NCI-H1417 (cell line): ENCODE results near the gene ZDHHC14.
"Not testable (repeated sequence)": the region's sequence is repeated elsewhere in the genome, so short reads cannot be mapped to it uniquely, and the experiment has no call there.

ENCODE experiments used
- DNase-seq, 3 experiments: peaks; one replicate each; lab custom pipeline; 2025; lab: John Stamatoyannopoulos, UW

ZDHHC14 gene

DNA sequence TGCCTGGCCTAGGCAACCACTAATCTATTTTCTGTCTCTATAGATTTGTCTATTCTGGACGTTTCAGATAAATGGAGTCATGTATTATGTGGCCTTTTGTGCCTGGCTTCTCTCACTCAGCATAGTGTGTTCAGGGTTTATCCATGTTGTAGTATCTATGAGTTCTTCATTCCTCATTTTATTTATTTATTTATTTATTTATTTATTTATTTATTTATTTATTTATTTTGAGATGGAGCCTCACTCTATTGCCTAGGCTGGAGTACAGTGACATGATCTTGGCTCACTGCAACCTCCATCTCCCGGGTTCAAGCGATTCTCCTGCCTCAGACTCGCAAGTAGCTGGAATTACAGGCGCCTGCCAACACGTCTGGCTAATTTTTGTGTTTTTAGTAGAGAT is 86.3 kb downstream of the ZDHHC14 start:
- DNase-seq = not testable (repeated sequence)

DNA sequence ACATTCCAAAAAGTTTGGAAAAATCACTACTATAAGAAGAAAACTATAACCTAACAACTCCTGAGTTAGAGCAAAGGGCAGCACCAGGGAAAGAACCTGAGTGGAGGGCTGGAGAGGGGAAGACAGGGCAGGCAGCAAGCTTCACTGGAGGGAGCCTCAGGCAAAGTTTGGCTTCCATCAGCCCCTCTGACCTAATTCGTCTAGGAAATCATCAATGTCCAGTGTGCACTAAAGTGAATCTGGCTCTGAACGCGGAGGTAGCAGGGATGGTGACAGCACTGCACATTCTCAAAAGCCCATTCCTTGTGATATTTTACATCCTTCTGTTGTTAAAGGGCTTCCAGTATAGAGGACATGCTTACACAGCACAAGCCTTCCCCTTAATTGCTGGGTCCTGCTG is 87.1 kb downstream of the ZDHHC14 start:
- no peak for DNase-seq

DNA sequence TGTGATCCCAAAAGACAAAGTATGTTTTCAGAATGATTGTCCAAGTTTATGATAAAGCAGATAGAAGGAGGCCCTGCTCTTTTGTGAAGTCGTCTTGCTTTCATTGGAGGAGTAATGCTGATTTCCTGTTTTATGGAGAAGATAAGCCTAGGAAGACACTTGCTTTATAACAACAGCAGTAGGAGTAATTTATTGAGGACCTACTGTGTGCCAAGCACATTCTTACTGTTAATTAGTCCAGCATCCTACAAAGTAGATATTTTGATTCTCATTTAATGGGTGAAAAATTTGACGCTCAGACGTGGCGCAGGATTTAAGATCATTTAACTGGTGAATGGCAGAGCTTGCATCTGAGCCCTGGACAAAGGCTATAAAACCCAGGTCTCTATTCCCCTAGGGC is 87.6 kb downstream of the ZDHHC14 start:
- DNase-seq = no peak

DNA sequence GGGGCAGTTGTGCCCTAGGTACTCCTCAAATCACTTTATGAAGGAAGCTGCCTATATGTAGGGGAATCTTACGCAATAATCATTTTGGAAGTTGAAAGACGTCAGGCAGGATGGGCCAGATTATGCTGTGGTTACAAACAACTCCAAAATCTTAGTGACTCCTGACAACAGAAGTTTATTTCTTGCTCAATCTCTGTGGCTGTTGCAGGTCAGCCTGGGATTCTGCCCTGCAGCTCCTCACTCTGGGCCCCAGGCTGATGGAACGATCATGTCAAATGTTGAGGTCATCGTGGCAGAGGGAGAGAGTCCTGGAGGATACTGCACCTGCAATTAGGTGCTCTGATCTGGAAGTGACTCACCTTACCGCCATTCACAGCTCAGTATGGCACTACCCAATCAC is 88.4 kb downstream of the ZDHHC14 start:
- DNase-seq = no peak

DNA sequence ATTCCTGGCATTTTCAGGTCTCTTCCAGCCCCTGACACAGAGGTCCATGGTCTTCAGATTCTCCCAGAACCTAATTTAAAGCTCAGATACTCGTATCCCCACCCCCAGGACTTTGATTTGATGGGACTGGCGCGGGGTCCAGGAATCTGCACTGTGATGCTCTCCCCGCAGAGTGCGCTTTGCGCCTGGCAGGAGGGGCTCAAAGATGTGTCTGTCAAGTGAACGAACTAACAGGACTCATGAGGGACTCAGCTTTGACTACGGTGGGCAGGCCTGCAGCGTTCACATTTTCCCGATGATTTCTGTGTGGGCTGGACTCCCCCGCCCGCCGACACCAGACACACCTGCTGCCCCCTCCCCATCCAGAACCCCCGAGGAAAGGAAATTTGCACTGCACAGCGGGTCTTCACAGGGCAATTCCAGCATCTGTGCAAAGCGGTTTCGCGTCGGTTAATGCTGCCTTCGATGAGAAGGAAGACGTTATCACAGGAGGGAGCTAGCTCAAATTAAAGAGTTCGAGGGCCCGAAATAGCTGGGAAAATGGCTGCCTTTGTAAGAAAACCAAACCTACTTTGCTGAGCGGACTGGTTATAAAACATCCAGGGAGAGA is 90.2 kb downstream of the ZDHHC14 start:
- no peak for DNase-seq

DNA sequence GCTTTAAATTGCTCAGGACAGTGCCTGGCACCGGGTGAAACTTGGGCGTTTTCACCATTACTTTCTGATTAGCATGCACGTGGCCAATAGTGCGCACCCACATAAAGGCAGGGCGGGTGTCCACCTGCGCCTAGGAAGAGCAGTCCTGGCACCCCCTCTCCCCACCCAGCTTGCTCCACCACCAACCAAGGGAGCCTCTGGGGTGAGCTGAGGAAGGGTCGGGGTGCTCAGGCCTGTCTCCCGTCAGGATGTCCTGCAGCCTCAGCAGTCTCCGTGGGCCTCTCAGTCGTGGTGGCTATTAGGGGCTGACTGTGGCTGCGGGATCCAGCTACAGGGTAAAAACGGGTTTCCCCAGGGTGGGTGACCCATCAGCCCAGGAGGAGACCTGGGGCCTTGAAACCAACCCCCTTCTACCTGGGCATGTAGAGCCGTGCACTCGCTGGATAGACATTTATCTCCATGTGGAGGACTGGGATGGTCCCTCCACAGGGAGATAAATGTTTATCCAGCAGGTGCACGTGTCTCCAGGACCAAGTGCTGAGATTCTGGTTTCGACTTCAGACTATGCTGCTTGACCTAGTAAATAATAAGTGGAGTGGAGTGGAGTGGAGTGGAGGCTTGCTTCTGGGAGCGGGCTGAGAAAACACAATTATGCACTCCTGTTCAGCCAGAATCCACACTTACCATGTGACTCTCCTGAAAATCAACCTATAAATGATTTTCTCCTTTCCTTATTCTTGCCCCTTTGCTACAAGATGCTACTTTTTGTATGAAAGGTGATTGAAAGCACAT is 91.1 kb downstream of the ZDHHC14 start:
- peak; percentile 25 to 90 (median 70) for DNase-seq

DNA sequence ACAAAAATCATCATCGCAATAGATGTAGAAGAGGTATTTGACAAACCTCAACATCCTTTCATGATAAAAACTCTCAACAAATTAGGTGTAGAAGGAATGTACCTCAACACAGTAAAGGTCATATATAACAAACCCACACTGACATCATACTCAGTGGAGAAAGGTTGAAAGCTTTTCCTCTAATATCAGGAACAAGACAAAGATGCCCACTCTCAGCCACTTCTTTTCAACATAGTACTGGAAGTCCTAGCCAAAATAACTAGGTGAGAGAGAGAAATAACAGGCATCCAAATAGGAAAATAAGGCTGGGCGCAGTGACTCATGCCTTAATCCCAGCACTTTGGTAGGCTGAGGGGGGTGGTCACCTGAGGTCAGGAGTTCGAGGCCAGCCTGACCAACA is 95.8 kb downstream of the ZDHHC14 start:
- no peak for DNase-seq

DNA sequence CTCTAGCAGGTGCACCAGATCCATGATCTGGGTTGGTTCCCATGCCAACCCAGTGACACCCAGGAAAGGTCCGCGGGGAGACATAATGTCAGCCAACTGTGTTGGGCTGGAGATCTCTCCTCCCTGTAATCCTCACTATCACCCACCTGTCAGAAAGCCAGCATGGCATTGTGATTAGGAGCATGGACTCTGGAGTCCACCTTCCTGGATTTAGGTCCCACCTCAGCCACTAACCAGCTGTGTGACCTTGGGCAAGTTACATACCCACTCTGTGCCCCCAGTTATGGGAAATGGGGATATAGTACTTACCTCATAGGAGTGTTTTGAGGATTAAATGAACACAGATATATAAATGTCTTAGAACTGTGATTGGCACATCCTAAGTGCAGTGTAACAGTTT is 97.9 kb downstream of the ZDHHC14 start:
- peak in 1 of 3 experiments; percentile 13 for DNase-seq

DNA sequence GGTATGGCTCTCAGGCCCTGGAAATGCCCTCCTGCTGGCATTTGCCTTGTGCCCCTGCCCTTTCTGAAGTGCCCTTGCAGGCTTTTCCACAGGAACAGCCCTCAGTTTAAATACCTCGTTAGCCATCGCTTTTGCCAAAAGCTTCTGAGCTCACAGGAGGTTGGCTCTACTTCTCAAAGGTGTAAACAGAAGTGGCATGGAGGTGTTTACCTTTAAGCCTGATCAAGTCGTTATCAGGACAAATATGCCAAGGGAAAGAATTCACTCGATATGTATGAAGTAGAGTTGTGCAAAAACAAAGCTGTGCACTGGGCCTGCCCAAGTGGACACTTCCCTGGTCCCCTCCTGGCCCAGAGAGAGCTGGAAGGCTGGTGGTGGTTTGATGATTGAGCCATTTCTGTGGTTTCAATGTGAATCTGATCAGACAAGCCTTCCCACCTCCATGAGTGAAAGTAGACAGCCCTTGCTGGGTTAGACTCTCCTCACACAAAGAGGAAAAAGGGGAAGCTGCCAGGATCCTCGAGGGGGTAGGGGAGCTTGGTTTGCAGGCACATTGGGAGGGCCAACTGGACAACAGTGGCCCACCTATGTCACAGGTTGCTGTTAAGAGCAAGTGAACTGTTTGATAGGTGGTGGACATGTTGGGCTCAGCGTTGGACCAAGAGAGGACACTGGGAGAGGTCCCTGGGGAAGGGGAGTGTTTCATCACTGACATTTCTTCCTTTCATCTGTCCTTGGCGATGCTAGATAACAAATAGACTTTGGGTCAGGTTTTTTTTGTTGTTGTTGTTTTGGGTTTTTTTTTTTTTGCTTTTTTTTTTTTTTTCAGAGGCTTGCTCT is 98.7 kb downstream of the ZDHHC14 start:
- DNase-seq = peak in 1 of 3 experiments; percentile 17

DNA sequence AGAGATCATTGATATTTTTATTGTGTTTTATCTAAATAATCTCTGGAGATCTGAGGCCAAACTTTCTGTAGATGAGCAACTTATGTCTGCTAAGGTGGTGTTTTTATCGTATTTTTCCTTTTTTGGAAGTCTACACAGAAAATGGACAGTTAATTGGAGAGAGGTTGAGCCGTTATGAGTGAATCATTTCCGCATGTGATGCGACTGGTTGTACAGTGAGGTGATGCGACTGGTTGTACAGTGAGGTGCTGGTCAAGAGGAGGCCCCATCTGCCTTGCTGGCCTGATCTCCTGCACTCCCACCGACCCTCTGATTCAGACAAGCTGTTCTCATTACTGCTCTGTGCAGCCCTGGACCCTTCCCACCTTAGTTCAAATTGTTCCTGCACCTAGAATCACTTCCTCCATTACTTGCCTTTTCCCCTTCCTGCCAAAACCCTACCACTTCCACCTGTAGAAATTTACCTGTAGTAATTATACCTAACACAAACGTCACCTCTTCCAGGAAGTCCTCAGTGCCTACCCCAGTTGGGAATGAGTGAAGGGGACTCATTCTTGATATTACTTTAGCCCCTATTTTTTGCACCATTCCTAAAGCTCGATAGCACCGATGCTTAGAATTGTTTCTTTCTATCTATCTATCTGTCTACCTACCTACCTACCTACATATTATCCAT is 100.3 kb downstream of the ZDHHC14 start:
- DNase-seq = no peak

DNA sequence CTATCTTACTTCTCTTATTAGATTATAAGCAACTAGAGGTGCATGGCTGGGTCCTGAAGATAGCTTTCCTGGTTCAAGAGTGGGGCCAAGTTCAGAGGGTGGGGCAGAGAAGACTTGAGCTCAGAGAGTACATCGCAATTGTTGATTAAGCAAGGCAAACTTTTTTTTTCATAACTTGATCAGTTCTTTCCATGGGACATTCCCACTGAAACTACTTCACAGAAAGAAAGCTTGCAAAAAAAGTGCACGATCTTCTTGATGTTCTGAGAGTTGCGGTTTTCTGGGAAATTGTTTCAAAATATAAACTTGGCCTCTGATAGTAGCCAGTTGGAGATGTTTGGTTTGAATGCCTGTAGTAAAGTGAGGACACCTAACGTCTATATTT is 100.9 kb downstream of the ZDHHC14 start:
- no peak for DNase-seq

DNA sequence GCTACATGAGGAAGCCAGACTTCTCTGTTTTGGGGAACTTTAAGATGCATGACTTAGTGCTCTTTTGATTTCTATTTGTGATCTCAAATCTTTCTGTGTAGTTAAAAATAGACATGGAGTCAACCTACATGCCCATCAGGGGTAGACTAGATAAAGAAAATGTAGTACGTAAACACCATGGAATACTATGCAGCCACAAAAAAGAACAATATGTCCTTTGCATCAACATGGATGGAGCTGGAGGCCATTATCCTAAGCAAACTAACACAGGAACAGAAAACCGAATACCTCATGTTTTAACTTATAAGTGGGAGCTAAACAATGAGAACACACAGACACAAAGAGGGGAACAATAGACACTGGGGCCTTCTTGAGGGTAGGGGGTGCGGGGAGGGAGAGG is 102.8 kb downstream of the ZDHHC14 start:
- DNase-seq = no peak

DNA sequence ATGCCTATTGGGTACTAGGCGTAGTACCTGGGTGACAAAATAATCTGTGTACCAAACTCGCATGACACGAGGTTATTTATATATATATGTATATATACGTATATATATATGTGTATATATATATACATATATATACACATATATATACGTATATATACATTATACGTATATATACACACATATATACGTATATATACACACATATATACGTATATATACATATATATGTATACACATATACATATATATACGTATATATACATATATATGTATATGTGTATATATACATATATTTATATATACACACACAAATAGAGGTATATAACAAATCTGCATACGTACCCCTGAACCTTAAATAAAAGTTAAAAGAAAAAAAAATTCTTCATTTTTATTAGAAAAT is 103.2 kb downstream of the ZDHHC14 start:
- no peak for DNase-seq

DNA sequence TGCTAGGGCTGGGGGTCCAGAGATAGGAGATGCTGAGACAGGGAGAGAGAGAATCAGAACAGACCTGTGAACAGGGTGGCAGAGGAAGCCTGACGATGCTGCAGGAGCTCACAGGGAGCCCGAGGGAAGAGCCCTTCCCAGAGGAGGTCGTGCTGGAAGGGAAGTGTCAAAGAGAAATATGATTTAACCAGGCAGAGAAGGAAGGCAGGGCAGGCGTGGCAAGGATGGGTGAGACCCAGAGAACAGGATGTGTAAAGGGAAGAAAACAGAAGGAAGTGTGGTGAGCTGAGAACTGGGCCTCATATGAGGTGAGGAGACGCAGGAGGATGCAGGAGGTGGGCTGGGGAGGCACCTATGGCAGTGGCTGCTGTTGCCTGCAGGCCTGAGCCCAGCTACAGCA is 105.6 kb downstream of the ZDHHC14 start:
- DNase-seq = no peak

DNA sequence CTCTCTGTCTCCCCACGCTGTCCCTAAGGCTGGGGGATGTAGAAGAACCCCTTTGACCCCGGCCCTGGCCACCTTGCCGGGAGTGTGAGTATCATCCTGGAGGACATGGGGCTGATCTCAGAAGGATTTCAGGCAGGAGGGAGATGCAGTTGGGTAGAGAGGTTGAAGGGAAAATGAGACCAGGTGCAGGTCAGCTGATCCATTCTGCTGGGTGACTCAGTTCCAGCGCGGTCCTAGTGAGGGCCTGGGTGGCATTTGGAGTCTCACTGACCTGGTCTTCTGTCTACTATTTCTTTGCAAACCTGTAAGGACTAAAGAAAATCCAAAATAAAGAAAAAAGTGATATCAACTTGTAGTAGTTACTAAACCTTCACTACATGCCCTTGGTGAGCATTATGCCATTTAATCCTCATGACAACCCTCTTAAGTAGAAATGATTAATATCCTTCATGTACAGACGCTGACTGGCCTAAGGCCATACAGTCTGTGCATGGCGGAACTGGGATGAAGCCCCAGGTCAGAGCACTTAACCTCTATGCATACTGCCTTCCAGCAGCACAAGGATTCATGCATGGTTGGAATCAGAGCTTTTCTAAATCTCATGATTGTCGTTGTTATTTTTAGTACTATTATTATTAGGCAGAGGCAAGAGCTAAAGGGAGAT is 106.3 kb downstream of the ZDHHC14 start:
- peak in 2 of 3 experiments; percentile 10 to 21 for DNase-seq

DNA sequence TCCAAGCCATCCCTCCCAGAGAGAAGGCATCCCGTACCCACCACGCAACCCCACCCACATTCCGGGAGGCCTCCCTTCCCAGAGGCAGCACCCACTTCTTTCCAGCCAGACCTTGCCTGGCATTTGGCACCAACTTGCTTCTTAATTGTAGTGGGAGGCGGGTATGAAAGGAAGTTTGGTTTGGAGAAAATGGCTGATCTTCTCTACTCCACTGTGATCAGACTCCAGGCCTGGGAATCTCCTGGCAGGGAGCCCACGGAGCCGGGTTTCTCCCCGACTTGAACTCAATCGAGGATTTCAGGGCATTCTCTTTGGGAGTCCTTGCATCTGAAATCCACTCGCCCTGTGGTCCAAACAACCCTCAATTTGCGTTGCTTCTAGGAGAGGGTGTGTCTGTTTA is 107.1 kb downstream of the ZDHHC14 start:
- no peak for DNase-seq

DNA sequence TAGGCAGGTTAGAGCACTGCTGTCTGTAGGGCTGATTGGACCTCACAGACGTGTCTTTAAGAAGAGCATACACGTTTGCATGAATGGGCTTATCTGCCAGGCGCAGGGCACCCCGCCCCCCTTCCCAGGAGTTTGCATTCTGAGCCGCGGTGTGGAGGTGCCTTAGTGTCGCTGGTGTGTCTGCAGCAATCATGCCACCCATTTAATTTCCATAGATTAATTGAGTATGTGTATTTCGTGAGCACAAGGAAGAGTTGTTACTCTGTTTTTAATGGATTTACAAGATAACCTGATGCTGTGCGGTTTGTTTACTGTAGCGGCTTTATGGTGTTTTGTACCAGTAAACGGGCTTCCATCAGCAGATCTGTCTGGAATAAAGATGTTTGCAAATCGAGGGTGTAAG is 107.7 kb downstream of the ZDHHC14 start:
- DNase-seq = peak in 2 of 3 experiments; percentile 8 to 36

DNA sequence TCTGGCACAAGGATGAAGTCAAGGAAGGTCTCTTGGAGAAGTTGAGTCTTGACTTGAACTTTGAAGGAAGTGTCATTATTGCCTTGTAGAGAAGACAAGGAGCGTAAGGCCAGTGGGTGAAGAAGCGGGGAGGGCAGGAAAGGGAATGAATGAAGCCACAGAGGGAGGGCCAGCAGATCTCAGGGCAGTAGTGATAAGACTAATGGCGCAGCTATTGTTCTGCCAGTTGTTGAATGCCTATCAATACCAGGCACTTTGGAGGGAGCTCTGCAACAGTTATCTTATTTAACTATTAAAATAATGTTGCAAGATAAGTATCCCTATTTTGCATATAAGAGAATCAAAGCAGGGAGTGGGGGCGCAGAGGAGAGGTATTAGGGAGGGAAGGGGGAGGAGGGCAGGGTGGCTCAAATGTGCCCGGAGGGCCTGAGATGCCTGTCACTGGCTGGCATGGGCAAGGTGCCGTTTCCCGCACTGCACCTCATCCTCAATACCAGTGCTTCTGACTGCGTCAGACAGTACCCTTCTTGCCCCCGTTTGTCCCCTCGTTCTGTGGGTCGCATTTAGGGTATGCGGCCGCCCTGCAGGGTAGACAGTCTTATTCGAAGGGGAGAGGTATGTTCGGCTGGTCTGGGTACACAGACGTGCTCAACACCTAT is 109.8 kb downstream of the ZDHHC14 start:
- DNase-seq = no peak

DNA sequence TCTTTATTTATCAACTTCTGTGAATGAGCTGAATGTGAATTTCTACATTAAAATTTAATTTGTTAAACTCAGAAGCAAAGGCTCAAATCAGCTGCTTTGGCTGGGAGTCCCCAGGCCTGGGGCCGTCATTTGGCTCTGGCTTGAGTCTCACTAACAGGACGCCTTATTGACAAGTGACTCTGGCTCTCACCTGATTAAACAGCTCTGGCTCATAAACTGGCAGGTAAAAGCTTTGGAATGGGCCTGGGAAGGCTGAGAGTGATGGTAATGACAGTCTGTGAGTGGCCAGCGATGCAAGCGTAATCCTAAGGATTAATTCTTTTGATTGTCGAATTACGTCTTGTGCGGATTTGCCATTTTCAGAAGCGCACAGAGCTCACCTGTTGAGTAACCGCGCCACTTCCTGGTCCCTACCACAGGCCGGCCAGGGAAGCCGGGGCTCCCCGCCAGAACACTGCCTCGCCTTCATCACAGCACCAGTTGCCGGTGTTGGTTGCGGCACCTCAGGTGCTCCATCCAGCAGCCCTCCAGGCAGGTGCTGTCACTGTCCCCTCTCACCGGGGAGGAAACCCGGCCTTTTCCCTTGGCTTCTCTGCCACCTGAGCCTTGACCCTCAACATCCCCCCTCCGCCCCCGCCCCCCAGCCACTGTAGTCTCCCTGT is 110.7 kb downstream of the ZDHHC14 start:
- DNase-seq = no peak

DNA sequence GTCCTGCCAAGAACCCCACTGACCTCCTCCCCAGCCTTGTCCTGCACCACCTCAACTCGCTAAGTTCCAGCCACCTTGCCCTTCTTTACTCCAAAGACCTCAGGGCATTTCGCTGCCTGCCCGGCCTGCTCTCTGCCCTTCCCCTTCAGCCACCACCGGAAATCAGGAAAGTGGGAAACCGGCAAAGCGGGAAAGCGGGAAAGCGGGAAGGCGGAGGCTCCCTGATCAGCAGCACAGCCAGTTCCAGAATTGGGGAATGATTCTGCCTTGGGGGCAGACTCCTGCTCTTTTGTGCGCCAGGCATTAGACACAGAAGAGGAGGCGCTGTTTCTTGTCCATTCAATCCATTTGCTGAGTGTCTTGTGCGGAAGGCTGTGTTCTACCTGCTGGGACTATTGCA is 111.3 kb downstream of the ZDHHC14 start:
- no peak for DNase-seq

DNA sequence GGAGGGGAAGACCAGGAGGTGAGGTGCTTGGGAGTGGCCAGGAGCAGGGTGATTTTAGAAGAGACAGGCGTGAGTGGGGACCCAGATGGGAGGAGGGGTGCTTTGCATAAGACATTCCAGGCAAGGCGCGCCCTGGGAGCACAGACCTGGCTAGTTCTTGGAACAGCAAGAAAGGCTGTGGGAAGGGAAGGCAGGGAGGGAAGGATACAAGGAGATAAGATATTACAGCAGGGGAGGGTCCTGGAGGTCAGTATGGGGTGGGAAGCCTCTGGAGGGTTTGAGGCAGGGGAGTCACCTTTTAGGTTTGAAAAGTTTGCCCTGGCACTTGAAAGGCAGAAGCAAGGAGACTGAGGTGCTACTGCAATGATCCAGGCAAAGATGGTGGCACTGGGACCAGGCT is 111.8 kb downstream of the ZDHHC14 start:
- no peak for DNase-seq
